GM19468 (cell line): ENCODE measurements around the gene CELF2.
"Not testable (repeated sequence)": the region's sequence is repeated elsewhere in the genome, so short reads cannot be mapped to it uniquely, and the experiment has no call there.

Source experiments
- ATAC-seq: cut with Tn5 transposase; IDR thresholded peaks from one replicate; pipeline ENCODE4 v1.9.1; 2021; ENCODE audit warnings: mild to moderate bottlenecking, moderate library complexity, moderate number of reproducible peaks; ENCODE audit not compliant: unreplicated experiment; ENCODE audit errors: extremely low read depth

CELF2 gene

GRCh38 chr10:11017570-11018431, at the start of gene CELF2:
Gene CELF2 (plus strand): TSS chr10:11017872. CDS start chr10:11018090, 218 bp downstream.
- ATAC-seq, result peak; percentile 70

- ATAC-seq, result no peak
Measured at GRCh38 chr10:10968257-10968588, 49.4 kb upstream of the CELF2 start.

GRCh38 chr10:10973310-10973709, 44.4 kb upstream of the CELF2 start:
- ATAC-seq, result no peak

GRCh38 chr10:10975647-10976046, 42.0 kb upstream of the CELF2 start:
- ATAC-seq, result no peak

- no peak for ATAC-seq
Measured at GRCh38 chr10:10976652-10977051, 41.0 kb upstream of the CELF2 start.

GRCh38 chr10:10977226-10977956, 40.3 kb upstream of the CELF2 start:
- ATAC-seq, result no peak

- ATAC-seq, result no peak
Measured at GRCh38 chr10:10977978-10978377, 39.7 kb upstream of the CELF2 start.

GRCh38 chr10:10985361-10985760, 32.3 kb upstream of the CELF2 start:
- ATAC-seq, result no peak

- ATAC-seq, result no peak
Measured at GRCh38 chr10:10986606-10987005, 31.1 kb upstream of the CELF2 start.

GRCh38 chr10:10987111-10987510, 30.6 kb upstream of the CELF2 start:
- ATAC-seq, result no peak

- ATAC-seq, result no peak
Measured at GRCh38 chr10:10989669-10990068, 28.0 kb upstream of the CELF2 start.

- no peak for ATAC-seq
Measured at GRCh38 chr10:10991144-10991543, 26.5 kb upstream of the CELF2 start.

GRCh38 chr10:10992072-10992471, 25.6 kb upstream of the CELF2 start:
- no peak for ATAC-seq

- no peak for ATAC-seq
Measured at GRCh38 chr10:10992961-10993714, 24.5 kb upstream of the CELF2 start.

- ATAC-seq, result no peak
Measured at GRCh38 chr10:10993785-10994184, 23.9 kb upstream of the CELF2 start.

- no peak for ATAC-seq
Measured at GRCh38 chr10:10994360-10994759, 23.3 kb upstream of the CELF2 start.

GRCh38 chr10:10995120-10995519, 22.6 kb upstream of the CELF2 start:
- ATAC-seq, result no peak

GRCh38 chr10:10996966-10997620, 20.6 kb upstream of the CELF2 start:
- ATAC-seq, result no peak

GRCh38 chr10:10999501-10999900, 18.2 kb upstream of the CELF2 start:
- not testable (repeated sequence) for ATAC-seq

GRCh38 chr10:11002485-11002884, 15.2 kb upstream of the CELF2 start:
- no peak for ATAC-seq
